Measurements from ENCODE around the gene TMEM185A. TPM values are rescaled to one million over a fixed set of nuclear protein-coding genes. Genes with fewer than 3 reads are reported as not detected.
"Not testable (repeated sequence)": the region's sequence is repeated elsewhere in the genome, so short reads cannot be mapped to it uniquely, and the experiment has no call there.

TMEM185A gene
- total RNA-seq, 2 donors from 2014 or later: 21.1 to 22.1 TPM

DNA sequence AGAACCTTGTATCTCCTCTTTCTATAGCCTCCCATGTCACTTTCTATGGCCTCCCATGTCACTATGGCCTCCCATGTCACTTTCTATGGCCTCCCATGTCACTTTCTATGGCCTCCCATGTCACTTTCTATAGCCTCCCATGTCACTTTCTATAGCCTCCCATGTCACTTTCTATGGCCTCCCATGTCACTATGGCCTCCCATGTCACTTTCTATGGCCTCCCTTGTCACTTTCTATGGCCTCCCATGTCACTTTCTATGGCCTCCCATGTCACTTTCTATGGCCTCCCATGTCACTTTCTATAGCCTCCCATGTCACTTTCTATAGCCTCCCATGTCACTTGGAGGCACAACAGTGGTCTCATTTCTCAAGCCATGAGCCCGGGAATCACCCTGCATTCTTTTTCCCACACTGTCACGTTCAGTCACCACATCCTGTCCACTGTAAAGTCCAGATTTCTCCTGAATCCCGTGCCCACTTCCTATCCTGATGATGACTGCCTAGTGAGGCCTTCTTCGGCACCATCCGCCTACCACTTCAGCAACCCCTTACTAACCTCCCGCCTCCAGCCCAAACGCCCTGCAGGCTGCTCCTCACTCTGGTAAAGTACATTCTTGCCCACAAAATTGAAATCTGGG lies 26.2 kb downstream of the TMEM185A start:
- peaks cover 13% of the 10 kb centered on the region for H3K36me3 Mint-ChIP-seq
- H3K9me3 Mint-ChIP-seq; H3K4me3 Mint-ChIP-seq; H3K4me1 Mint-ChIP-seq (ENCODE audit: low read depth in 2 of 2); H3K27me3 Mint-ChIP-seq; DNase-seq (ENCODE audit: low spot score); H3K27ac Mint-ChIP-seq; ATAC-seq: not testable (repeated sequence)

DNA sequence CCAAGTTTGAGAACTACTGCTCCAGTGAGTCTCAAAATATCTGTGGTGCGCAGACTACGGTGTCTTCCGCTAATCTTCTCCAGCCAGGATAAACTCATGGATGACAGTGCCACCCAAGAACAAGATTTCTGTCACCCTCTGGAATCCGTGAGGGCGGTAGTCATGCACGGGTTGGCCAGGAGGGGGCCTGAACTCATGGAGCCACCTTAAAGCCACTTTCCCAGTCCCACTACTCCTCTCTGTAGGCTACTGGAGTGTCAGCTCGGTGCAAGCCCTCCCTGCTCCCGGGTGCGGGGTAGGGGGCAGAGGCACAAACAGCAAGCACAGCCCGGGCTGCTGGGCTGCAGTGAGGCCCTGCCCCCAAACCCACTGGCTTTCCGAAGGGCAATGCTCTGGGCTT lies 33.0 kb downstream of the TMEM185A start:
- H3K9me3 Mint-ChIP-seq; H3K27ac Mint-ChIP-seq; H3K27me3 Mint-ChIP-seq; DNase-seq (ENCODE audit: low spot score); H3K36me3 Mint-ChIP-seq; H3K4me1 Mint-ChIP-seq (ENCODE audit: low read depth in 2 of 2); ATAC-seq; H3K4me3 Mint-ChIP-seq: not testable (repeated sequence)

DNA sequence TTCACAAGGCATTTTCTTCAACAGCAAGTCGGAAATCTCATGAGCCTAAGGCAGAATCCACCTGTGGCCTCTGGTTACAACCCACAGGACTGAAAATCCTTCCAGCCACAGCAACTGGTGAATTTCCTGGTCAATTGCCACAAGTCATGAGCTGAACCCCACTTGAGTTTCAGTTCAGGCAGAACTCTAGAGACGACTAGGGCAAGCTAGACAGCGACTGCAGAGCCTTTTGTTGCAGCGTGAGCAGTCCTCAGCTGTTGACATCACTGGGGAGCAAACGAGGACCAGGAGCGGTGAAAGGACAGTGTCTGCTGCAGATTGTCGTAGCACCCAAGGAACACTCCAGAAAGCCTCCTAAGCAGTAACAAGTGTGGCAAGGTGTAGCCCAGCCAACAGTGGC lies 35.6 kb downstream of the TMEM185A start:
- H3K36me3 Mint-ChIP-seq; ATAC-seq; DNase-seq (ENCODE audit: low spot score); H3K27me3 Mint-ChIP-seq; H3K4me1 Mint-ChIP-seq (ENCODE audit: low read depth in 2 of 2); H3K4me3 Mint-ChIP-seq; H3K9me3 Mint-ChIP-seq; H3K27ac Mint-ChIP-seq: not testable (repeated sequence)

DNA sequence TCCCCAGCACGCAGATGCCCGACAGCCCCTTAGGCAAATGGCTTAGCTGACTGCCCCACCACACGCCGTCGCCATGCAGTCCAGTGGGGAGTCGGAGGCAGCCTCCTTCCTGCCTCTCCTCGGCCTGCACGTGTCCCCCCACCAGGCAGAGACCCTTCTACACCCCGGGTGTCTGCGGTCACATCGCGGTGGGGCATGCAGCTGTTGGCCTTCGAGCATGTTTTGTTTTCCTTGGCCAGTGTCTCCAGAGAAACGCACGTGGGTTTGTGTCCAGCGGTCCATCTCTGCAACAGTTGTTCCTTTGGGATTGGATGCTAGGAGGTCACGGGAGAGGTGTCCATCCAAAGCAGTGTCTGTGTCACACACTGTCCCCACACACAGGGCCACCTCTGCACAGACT lies 36.4 kb downstream of the TMEM185A start, which contains the start of gene HSFX2:
TSS of gene HSFX2 (minus strand) at position 101 of the 400 bp plus-strand sequence. CDS start 614 bp downstream, outside the sequence.
- not testable (repeated sequence) for H3K4me3 Mint-ChIP-seq; H3K36me3 Mint-ChIP-seq; ATAC-seq; H3K9me3 Mint-ChIP-seq; H3K27me3 Mint-ChIP-seq; DNase-seq (ENCODE audit: low spot score); H3K4me1 Mint-ChIP-seq (ENCODE audit: low read depth in 2 of 2); H3K27ac Mint-ChIP-seq

DNA sequence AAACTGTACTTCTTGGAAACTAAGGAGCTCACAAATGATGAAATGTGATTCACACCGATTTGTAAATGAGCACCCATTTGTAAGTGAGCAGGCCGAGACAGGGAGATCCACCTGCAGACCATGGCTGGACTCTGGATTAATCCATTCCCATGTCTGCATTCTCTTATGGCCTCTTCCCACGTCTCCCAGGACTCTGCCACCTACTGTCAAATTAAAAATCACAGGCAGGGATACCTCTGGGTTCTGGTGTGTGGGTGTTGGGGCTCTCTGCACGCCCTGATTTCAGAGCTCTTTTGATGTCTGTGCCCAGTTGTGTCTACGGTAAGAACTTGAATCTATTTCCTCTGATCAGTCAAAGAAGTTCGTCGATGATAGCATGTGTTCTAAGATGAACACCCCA lies 40.6 kb downstream of the TMEM185A start:
- H3K36me3 Mint-ChIP-seq; H3K27me3 Mint-ChIP-seq; H3K27ac Mint-ChIP-seq; ATAC-seq; H3K4me1 Mint-ChIP-seq (ENCODE audit: low read depth in 2 of 2); DNase-seq (ENCODE audit: low spot score); H3K9me3 Mint-ChIP-seq; H3K4me3 Mint-ChIP-seq: not testable (repeated sequence)

DNA sequence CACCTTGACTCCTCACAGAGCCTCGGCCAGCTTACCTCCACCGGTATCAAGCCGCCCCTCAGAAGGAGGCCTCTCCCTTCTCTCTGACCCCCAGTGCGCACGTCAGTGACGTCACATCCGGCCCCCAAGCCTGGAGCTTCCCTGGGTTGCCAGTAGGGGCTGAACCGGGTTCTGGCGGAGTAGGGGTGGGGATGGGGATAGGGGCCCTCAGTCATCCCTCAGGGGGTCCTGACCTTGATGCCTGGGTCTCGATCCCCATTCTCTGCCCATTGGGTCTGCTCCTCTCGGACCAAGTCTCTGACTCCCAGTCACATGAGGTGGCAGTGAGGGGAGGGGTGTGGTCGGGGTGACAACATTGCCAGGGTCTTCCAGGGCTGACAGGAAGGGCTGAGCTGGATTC lies 44.2 kb downstream of the TMEM185A start, which contains the start of gene MAGEA9B:
TSS of gene MAGEA9B (minus strand) at position 101 of the 400 bp plus-strand sequence. CDS start 4,280 bp downstream, outside the sequence.
- not testable (repeated sequence) for H3K27me3 Mint-ChIP-seq; H3K36me3 Mint-ChIP-seq; ATAC-seq; DNase-seq (ENCODE audit: low spot score); H3K4me1 Mint-ChIP-seq (ENCODE audit: low read depth in 2 of 2); H3K9me3 Mint-ChIP-seq; H3K27ac Mint-ChIP-seq; H3K4me3 Mint-ChIP-seq

DNA sequence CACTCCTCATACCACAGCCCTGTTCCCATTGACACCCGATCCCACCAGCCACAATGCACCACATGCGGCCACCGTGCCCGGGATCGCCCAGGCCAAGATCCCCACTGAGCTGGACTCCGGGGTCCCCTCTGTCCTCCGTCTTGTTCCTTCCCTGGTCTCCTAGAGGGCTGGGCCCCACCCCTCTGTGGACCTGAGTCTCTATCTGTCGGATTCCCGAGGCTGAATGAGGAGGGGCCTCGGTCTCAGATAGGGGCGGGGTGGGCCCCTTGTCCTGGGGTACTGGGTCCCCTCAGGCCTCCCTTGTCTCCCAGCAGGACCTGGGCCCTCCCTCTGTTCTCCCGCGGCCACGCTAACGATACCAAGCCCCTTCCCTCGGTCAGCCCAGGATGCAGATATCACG lies 46.0 kb downstream of the TMEM185A start:
- not testable (repeated sequence) for H3K27ac Mint-ChIP-seq; H3K36me3 Mint-ChIP-seq; DNase-seq (ENCODE audit: low spot score); H3K4me3 Mint-ChIP-seq; H3K27me3 Mint-ChIP-seq; H3K4me1 Mint-ChIP-seq (ENCODE audit: low read depth in 2 of 2); H3K9me3 Mint-ChIP-seq
- peak in 1 of 2 donors; percentile 15 for ATAC-seq

DNA sequence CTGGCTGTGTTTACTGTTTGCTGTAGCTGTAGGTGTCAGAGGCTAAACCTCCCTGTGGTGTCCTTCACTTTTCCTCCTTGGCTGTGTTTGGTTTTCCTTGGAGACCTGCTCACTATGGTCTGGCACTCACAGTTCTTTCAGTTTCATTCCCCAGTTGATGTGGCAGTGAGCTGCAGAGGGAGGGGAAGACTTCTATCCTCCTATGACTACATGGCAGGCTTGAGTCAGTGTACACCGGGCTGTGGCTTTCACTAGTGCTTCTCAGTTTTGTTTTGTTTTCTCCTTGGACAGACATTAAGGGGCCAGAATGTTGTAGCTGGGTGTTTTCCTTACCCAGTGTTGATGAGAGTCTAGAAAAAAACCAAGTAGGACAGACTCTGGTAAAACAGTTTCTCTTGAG lies 58.1 kb downstream of the TMEM185A start:
- not testable (repeated sequence) for H3K27me3 Mint-ChIP-seq; H3K36me3 Mint-ChIP-seq; H3K9me3 Mint-ChIP-seq; H3K4me1 Mint-ChIP-seq (ENCODE audit: low read depth in 2 of 2); H3K4me3 Mint-ChIP-seq; DNase-seq (ENCODE audit: low spot score); H3K27ac Mint-ChIP-seq
- peak; percentile 94 to 100 for ATAC-seq

DNA sequence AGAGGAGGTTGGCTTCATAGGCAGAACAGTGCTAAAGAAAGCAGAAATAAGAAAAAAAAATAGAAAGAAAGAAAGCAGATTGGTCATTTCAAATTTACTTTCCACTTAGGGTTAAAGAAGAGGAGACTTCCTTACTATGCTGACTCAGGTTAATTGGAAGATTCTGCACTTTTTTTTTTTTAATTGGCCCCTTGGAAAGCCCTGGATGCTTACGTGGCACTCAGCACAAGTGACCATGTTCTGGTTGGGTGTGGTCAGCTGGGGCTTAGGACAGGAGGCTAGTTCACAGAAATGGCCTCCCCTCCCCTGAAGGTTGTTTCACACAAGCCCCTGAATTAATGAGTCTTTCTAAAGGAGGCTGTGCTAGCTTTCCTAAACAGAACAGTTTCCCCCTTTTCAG lies 58.8 kb downstream of the TMEM185A start:
- Mint-ChIP-seq H3K4me3 (no peak overlapping the region), H3K27me3 (peaks cover 0 to 6% of the 10 kb centered on the region in 2 donors), H3K36me3 (no peaks in the 10 kb centered on the region), H3K4me1 (ENCODE audit: low read depth in 2 of 2) (peaks cover 0 to 4% of the 10 kb centered on the region in 2 donors), H3K27ac (peak overlapping the region in 1 of 2 donors; percentile 48), H3K9me3 (no peaks in the 10 kb centered on the region)
- DNase-seq (ENCODE audit: low spot score) (no peak), ATAC-seq (no peak)

DNA sequence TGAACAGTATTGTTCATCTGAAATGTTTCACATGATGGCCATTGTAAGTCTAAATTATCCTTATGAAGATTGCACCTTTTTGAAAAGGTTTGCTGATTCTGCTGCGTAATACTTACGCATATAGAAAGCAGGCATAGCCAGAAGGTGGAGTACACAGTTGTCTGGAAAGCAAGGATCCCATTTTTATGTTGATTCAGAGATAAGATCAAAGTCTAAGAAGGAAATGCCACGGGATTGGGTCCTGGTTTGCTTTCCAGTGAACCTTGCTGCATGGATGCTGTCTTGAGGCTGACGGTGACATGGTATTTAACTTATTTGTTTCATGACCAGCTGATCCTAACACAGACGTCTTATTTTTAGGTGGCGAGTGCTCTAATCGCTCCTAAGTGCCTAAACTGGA lies 59.8 kb downstream of the TMEM185A start:
- Mint-ChIP-seq H3K27ac (no peak overlapping the region), H3K4me3 (no peak overlapping the region), H3K4me1 (ENCODE audit: low read depth in 2 of 2) (peaks cover 0 to 4% of the 10 kb centered on the region in 2 donors), H3K27me3 (peaks cover 0 to 9% of the 10 kb centered on the region in 2 donors), H3K9me3 (no peaks in the 10 kb centered on the region), H3K36me3 (no peaks in the 10 kb centered on the region)
- no peak for ATAC-seq
- DNase-seq (ENCODE audit: low spot score): no peak

DNA sequence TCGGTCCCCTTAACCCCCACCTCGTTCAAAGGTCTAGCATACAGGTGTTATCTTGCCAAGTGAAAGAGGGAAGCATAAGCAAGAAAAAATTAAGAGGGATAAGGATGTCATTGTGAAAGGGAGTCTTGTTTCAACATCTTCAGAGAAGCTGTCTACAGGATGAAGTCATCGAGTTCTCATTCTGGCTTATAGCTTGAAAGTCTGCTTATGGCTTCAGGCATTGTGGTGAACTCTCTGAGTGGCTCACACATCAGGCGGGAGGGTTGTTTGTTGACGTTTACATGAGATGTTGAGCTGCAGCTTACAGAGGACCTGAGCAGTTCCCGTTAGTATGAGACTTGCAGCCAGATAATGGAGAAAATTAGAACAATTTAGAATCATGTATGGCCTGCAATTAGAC lies 60.9 kb downstream of the TMEM185A start:
- Mint-ChIP-seq H3K27me3 (peaks cover 0 to 9% of the 10 kb centered on the region in 2 donors), H3K27ac (no peak overlapping the region), H3K36me3 (no peaks in the 10 kb centered on the region), H3K4me3 (no peak overlapping the region), H3K9me3 (no peaks in the 10 kb centered on the region), H3K4me1 (ENCODE audit: low read depth in 2 of 2) (peaks cover 0 to 4% of the 10 kb centered on the region in 2 donors)
- ATAC-seq: no peak
- no peak for DNase-seq (ENCODE audit: low spot score)

DNA sequence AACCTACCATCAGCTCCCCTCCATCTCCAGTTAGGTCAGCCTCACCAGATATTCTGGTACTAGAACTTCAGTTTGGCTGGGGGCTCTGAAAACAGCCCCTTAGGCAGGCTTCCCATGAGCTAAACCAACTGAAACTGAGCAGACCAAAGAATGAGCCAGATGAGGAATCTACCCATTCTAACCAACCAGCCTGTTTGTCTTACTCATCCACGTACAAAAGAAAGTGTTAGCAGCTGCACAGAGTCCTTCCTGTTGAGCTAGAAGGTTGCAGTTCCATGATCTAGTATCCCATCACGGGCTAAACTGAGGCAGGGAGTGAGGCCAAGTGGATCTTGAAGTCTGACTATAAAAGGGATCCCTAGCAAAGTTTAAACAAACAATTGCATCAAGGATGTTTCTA lies 61.8 kb downstream of the TMEM185A start:
- no peak for DNase-seq (ENCODE audit: low spot score)
- peaks cover 0 to 9% of the 10 kb centered on the region in 2 donors for H3K27me3 Mint-ChIP-seq
- H3K4me3 Mint-ChIP-seq: no peak overlapping the region
- H3K4me1 Mint-ChIP-seq (ENCODE audit: low read depth in 2 of 2): peaks cover 0 to 4% of the 10 kb centered on the region in 2 donors
- no peak overlapping the region for H3K27ac Mint-ChIP-seq
- H3K36me3 Mint-ChIP-seq: no peaks in the 10 kb centered on the region
- no peak for ATAC-seq
- H3K9me3 Mint-ChIP-seq: no peaks in the 10 kb centered on the region

DNA sequence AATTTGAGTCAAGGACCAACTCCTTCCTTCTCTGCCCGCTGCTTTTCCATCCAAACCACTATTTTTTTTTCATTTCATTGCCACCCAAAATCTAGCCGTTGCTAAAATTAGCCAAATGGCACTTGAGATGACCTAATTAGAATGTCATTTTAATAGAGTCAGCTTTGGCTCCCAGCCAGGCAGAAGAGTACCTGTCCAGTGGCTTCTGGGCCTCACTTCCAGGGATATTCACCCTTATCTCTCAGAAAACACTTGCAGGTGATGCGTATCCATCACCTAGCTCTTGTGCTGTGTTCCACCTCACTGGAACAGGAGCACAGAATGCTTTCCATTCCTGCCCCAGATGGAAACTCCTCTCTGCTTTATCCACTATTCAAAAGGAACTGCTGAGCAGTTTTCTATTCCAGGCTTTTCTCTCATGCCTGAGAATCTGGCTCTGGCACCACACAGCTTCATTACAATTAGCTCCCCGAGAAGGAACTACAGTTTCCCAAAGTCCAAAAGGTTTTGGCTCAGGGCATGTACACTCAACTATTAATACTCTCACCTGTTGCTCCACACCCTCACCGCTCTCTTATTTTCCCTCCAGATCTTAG lies 62.8 kb downstream of the TMEM185A start:
- ATAC-seq: no peak
- no peaks in the 10 kb centered on the region for H3K36me3 Mint-ChIP-seq
- DNase-seq (ENCODE audit: low spot score): no peak
- peaks cover 0 to 4% of the 10 kb centered on the region in 2 donors for H3K4me1 Mint-ChIP-seq (ENCODE audit: low read depth in 2 of 2)
- H3K4me3 Mint-ChIP-seq: no peak overlapping the region
- H3K27ac Mint-ChIP-seq: no peak overlapping the region
- H3K9me3 Mint-ChIP-seq: no peaks in the 10 kb centered on the region
- peaks cover 0 to 9% of the 10 kb centered on the region in 2 donors for H3K27me3 Mint-ChIP-seq

DNA sequence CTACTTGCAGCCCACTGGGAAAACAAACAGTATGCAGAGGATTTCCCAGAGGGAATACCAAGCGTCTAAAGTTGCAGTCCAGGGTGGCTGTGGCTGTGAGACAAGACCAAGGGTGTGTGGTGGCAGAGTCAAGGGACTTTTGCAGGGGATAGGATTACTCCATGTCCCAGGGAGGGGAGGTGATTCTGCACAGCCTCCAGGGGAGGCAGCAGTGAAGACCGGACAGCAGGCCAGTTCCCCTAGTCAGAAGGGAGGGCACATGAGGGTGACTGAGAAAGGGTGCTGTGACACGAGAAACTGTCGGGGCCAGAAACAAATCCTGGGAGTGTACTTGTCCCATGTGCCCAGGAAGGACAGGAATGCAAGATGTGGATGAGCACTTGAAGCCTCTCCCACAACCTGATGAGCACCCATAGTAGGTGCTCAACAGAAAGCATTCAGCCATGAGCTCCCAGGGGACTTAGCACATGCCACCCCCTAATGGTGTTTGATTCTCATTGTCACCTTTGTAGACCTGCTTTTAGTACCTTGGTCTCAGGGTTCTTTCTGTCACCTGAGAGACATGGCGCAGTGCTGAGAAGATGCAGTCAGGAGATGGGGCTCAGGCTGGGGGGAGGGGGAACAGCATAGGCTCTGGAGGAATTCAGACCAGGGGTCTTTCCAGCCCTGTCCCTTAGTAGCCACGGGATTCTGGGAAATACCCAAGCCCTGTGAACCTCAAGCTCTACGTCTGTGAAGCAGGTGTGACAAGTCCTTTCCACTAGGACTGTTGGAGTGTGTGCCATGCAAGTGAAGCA lies 63.8 kb downstream of the TMEM185A start:
- DNase-seq (ENCODE audit: low spot score): no peak
- Mint-ChIP-seq H3K9me3 (no peaks in the 10 kb centered on the region), H3K36me3 (no peaks in the 10 kb centered on the region), H3K27me3 (peaks cover 0 to 9% of the 10 kb centered on the region in 2 donors), H3K4me1 (ENCODE audit: low read depth in 2 of 2) (peaks cover 0 to 1% of the 10 kb centered on the region in 2 donors), H3K4me3 (no peak overlapping the region), H3K27ac (no peak overlapping the region)
- no peak for ATAC-seq
